ENCODE measurements around the gene AQP10. TPM values are rescaled to one million over a fixed set of nuclear protein-coding genes. Genes with fewer than 3 reads are reported as not detected.
A peak's percentile ranks its signal among the peaks of the same experiment; 100 is the strongest.
"Not testable (repeated sequence)": the region's sequence is repeated elsewhere in the genome, so short reads cannot be mapped to it uniquely, and the experiment has no call there.

AQP10 gene
- total RNA-seq, 1 donor, result 0.54 TPM

GRCh38 chr1:154342836-154343472 is 22.1 kb downstream of the AQP10 start:
- DNase-seq (ENCODE audit: low read depth in 2 of 3, low spot score in 2 of 3), result no peak

- DNase-seq (ENCODE audit: low read depth in 2 of 3, low spot score in 2 of 3), result peak in 2 of 3 donors; percentile 68 to 79
These were observed 24.3 kb downstream of the AQP10 start for GRCh38 chr1:154344977-154345837.

- no peak for DNase-seq (ENCODE audit: low read depth in 2 of 3, low spot score in 2 of 3)
These were observed 25.5 kb downstream of the AQP10 start for GRCh38 chr1:154346276-154346917.

- DNase-seq (ENCODE audit: low read depth in 2 of 3, low spot score in 2 of 3), result no peak
These were observed 27.1 kb downstream of the AQP10 start for GRCh38 chr1:154347961-154348360.

GRCh38 chr1:154348429-154349076 is 27.7 kb downstream of the AQP10 start:
- DNase-seq (ENCODE audit: low read depth in 2 of 3, low spot score in 2 of 3), result no peak

- DNase-seq (ENCODE audit: low read depth in 2 of 3, low spot score in 2 of 3), result no peak
These were observed 28.2 kb downstream of the AQP10 start for GRCh38 chr1:154349121-154349520.

GRCh38 chr1:154350383-154350782 is 29.5 kb downstream of the AQP10 start:
- DNase-seq (ENCODE audit: low read depth in 2 of 3, low spot score in 2 of 3), result no peak

GRCh38 chr1:154351363-154352068 is 30.6 kb downstream of the AQP10 start:
- DNase-seq (ENCODE audit: low read depth in 2 of 3, low spot score in 2 of 3), result no peak

GRCh38 chr1:154352245-154352580 is 31.3 kb downstream of the AQP10 start:
- no peak for DNase-seq (ENCODE audit: low read depth in 2 of 3, low spot score in 2 of 3)

- peak in 2 of 3 donors; percentile 76 to 79 for DNase-seq (ENCODE audit: low read depth in 2 of 3, low spot score in 2 of 3)
These were observed 31.9 kb downstream of the AQP10 start for GRCh38 chr1:154352581-154353459.

GRCh38 chr1:154353460-154353904 is 32.6 kb downstream of the AQP10 start:
- DNase-seq (ENCODE audit: low read depth in 2 of 3, low spot score in 2 of 3), result peak in 1 of 3 donors; percentile 61

- DNase-seq (ENCODE audit: low read depth in 2 of 3, low spot score in 2 of 3), result no peak
These were observed 33.1 kb downstream of the AQP10 start for GRCh38 chr1:154353966-154354365.

- DNase-seq (ENCODE audit: low read depth in 2 of 3, low spot score in 2 of 3), result no peak
These were observed 37.6 kb downstream of the AQP10 start for GRCh38 chr1:154358519-154358918.

GRCh38 chr1:154360288-154360687 is 39.4 kb downstream of the AQP10 start:
- no peak for DNase-seq (ENCODE audit: low read depth in 2 of 3, low spot score in 2 of 3)

- not testable (repeated sequence) for DNase-seq (ENCODE audit: low read depth in 2 of 3, low spot score in 2 of 3)
These were observed 40.0 kb downstream of the AQP10 start for GRCh38 chr1:154360881-154361280.

GRCh38 chr1:154361357-154361756 is 40.5 kb downstream of the AQP10 start:
- DNase-seq (ENCODE audit: low read depth in 2 of 3, low spot score in 2 of 3), result no peak

- DNase-seq (ENCODE audit: low read depth in 2 of 3, low spot score in 2 of 3), result no peak
These were observed 50.5 kb downstream of the AQP10 start for GRCh38 chr1:154371436-154371835.

- DNase-seq (ENCODE audit: low read depth in 2 of 3, low spot score in 2 of 3), result not testable (repeated sequence)
These were observed 53.0 kb downstream of the AQP10 start for GRCh38 chr1:154373777-154374357.

All from hematopoietic multipotent progenitor cell (in vitro differentiated cells).